Fibroblast of lung (primary cell): Measurements from ENCODE around the gene RBCK1. TPM values are rescaled to one million over a fixed set of nuclear protein-coding genes. Genes with fewer than 3 reads are reported as not detected.

Experiments
- DNase-seq, 2 donors: peaks; one replicate each; pipeline versions ENCODE4 v3.0.0 to v3.0.0-alpha.2; 2010; ENCODE audit warnings: low read depth in 2 of 2
- H2AFZ ChIP-seq: 2 replicates; pipeline ENCODE4 v1.5.1; 2012; ENCODE audit warnings: low read length, control low read depth, inconsistent platforms
- H3K27ac ChIP-seq: 2 replicates; pipeline ENCODE4 v1.5.1; 2011; ENCODE audit warnings: low read length, control low read depth; ENCODE audit not compliant: insufficient read depth
- H3K27me3 ChIP-seq: 2 replicates; pipeline ENCODE4 v1.5.1; 2011; ENCODE audit warnings: mild to moderate bottlenecking, low read length; ENCODE audit not compliant: control insufficient read depth, insufficient read depth
- H3K36me3 ChIP-seq: 2 replicates; pipeline ENCODE4 v1.5.1; 2011; ENCODE audit warnings: low read length; ENCODE audit not compliant: control insufficient read depth, insufficient read depth
- H3K4me1 ChIP-seq: 2 replicates; pipeline ENCODE4 v1.5.1; 2011; ENCODE audit warnings: low read length; ENCODE audit not compliant: control insufficient read depth, insufficient read depth; ENCODE audit errors: extremely low read depth
- H3K4me2 ChIP-seq: 2 replicates; pipeline ENCODE4 v1.5.1; 2011; ENCODE audit warnings: low read length, control low read depth; ENCODE audit not compliant: insufficient read depth; ENCODE audit errors: extremely low read depth
- H3K4me3 ChIP-seq, 4 experiments: fragments of 200-600 bp in 1 of 4; sonication (generic) in 1 of 4; replicated peaks in 1 of 4; 2 replicates each; pipeline ENCODE4 v1.5.1; 2011 to 2016; ENCODE audit warnings: low read length in 4 of 4, low read depth in 3 of 4, mild to moderate bottlenecking in 3 of 4, control low read depth in 2 of 4, inconsistent platforms in 1 of 4, mixed read lengths in 1 of 4; ENCODE audit not compliant: insufficient read depth in 1 of 4; ENCODE audit errors: control extremely low read depth in 1 of 4
- H3K79me2 ChIP-seq: 2 replicates; pipeline ENCODE4 v1.5.1; 2012; ENCODE audit warnings: mild to moderate bottlenecking, low read length, inconsistent platforms; ENCODE audit not compliant: control insufficient read depth, insufficient read depth
- H3K9ac ChIP-seq: 2 replicates; pipeline ENCODE4 v1.5.1; 2011; ENCODE audit warnings: mild to moderate bottlenecking, low read length, control low read depth; ENCODE audit not compliant: insufficient read depth
- H3K9me3 ChIP-seq: 2 replicates; pipeline ENCODE4 v1.5.1; 2012; ENCODE audit warnings: low read depth, low read length; ENCODE audit not compliant: control insufficient read depth, insufficient read depth
- H4K20me1 ChIP-seq: 2 replicates; pipeline ENCODE4 v1.5.1; 2011; ENCODE audit warnings: low read length; ENCODE audit not compliant: control insufficient read depth, insufficient read depth; ENCODE audit errors: extremely low read depth
- EZH2 ChIP-seq: IDR thresholded peaks from 2 replicates; pipeline ENCODE4 v1.5.1; 2012; ENCODE audit warnings: low read length, control low read depth, mild to moderate bottlenecking; ENCODE audit errors: missing control alignments
- polyA plus RNA-seq, 2 donors: library from polyadenylated mRNA; depleted of rRNA in 1 of 2; stranded (reverse) in 1 of 2; unstranded in 1 of 2; fragments of >200 nt; gene quantifications; 2 replicates each; pipeline ENCODE4 v1.2.1, GENCODE V29; 2011 to 2012; ENCODE audit warnings: missing spikeins in 1 of 2
- total RNA-seq: library from RNA; depleted of rRNA; stranded (reverse); fragments of >200 nt; gene quantifications from 2 replicates; pipeline ENCODE4 v1.2.1, GENCODE V29; 2014
- TF ChIP-seq, protein P1 (sequence below), 2 donors: IDR thresholded peaks in 1 of 2; conservative IDR thresholded peaks in 1 of 2; 1 replicate in 1 of 2; 2 replicates in 1 of 2; pipeline ENCODE4 v1.5.1; 2011 to 2012; ENCODE audit warnings: low read length in 2 of 2, control low read depth in 1 of 2, inconsistent platforms in 1 of 2, low read depth in 1 of 2, mild to moderate bottlenecking in 1 of 2

Gene RBCK1
- total and polyA plus RNA-seq, 2 donors (not counting 1 experiment from before 2014, with no cell fraction given), result 35.2 to 89.0 TPM

DNA sequence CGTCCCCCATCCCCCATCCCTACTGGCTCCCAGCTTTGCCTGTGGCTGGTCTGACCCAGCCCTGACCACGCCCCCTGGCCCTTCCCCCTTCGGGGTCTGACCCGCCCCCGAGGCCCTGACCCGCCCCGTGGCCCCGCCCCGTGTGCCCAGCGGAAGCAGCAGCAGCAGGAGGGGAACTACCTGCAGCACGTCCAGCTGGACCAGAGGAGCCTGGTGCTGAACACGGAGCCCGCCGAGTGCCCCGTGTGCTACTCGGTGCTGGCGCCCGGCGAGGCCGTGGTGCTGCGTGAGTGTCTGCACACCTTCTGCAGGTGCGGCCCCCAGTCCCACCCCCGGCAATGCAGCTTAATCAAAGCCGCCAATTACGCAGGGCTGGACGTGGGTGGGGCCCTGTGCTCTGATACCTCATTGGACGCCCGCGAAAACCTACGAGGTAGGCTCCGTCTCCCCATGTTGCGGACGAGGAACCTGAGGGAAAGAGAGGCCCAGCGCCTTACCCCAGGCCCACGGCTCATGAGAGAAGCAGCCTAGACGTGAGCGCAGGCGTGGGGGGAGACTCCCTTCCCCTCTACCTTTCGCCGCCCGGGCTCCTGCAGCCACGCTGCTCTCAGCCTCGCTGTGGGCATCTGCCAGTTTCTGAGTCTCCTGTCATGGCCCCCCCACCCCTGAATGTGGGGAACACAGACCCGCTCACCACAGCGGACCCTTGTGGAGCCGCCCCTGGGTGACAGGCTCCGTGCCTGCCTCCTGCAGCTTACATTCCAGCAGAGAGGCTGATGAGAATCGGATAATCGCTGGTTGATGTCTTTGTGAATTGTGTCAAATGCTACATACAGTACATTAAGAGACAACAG lies 12.8 kb downstream of the RBCK1 start:
- Histone ChIP-seq H3K4me1 (no peaks in the 10 kb centered on the region), H3K9me3 (no peaks in the 10 kb centered on the region), H3K27me3 (no peaks in the 10 kb centered on the region), H3K9ac (no peak overlapping the region), H3K4me3 (no peak overlapping the region), H3K79me2 (no peaks in the 10 kb centered on the region), H3K27ac (no peak overlapping the region), H3K36me3 (peaks cover 14% of the 10 kb centered on the region), H4K20me1 (no peaks in the 10 kb centered on the region), H2AFZ (no peak overlapping the region), H3K4me2 (no peak overlapping the region)
- DNase-seq, result no peak
- TF ChIP-seq, protein P1, sequence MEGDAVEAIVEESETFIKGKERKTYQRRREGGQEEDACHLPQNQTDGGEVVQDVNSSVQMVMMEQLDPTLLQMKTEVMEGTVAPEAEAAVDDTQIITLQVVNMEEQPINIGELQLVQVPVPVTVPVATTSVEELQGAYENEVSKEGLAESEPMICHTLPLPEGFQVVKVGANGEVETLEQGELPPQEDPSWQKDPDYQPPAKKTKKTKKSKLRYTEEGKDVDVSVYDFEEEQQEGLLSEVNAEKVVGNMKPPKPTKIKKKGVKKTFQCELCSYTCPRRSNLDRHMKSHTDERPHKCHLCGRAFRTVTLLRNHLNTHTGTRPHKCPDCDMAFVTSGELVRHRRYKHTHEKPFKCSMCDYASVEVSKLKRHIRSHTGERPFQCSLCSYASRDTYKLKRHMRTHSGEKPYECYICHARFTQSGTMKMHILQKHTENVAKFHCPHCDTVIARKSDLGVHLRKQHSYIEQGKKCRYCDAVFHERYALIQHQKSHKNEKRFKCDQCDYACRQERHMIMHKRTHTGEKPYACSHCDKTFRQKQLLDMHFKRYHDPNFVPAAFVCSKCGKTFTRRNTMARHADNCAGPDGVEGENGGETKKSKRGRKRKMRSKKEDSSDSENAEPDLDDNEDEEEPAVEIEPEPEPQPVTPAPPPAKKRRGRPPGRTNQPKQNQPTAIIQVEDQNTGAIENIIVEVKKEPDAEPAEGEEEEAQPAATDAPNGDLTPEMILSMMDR (conservative IDR thresholded peaks at IDR 0.05 in 1 of 2, IDR thresholded peaks at IDR 0.05 in 1 of 2; ENCODE audit: low read depth in 1 of 2, low read length in 2 of 2), result no peak
- TF ChIP-seq EZH2, result no peak

DNA sequence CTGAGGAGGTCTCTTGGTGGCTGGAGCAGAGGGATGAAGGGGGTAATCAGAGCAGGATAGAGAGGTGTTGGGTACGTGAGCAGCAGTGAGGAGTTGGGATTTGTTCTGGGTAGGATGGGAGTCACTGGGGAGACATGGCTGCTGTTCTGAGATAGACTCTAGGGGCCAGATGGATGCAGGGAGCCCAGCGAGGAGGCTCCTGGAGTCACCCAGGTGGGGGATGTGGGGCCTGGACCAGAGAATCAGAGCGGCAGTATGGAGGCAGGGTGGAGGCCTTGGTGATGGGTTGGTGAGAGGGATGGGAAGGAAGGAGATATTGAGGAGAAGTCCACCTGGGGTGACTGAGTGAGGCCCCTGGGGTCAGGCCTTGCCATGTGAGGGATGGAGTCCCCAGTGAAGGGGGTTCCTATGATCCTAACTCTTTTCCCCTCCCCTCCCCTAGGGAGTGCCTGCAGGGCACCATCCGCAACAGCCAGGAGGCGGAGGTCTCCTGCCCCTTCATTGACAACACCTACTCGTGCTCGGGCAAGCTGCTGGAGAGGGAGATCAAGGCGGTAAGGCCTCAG lies 13.7 kb downstream of the RBCK1 start:
- Histone ChIP-seq H2AFZ (no peak overlapping the region), H3K4me2 (no peak overlapping the region), H4K20me1 (no peaks in the 10 kb centered on the region), H3K27ac (no peak overlapping the region), H3K27me3 (no peaks in the 10 kb centered on the region), H3K4me3 (no peak overlapping the region), H3K36me3 (peaks cover 14% of the 10 kb centered on the region), H3K4me1 (no peaks in the 10 kb centered on the region), H3K79me2 (no peaks in the 10 kb centered on the region), H3K9me3 (no peaks in the 10 kb centered on the region), H3K9ac (no peak overlapping the region)
- TF ChIP-seq, protein P1 (conservative IDR thresholded peaks at IDR 0.05 in 1 of 2, IDR thresholded peaks at IDR 0.05 in 1 of 2; ENCODE audit: low read depth in 1 of 2, low read length in 2 of 2), result no peak
- no peak for TF ChIP-seq EZH2
- DNase-seq, result no peak

DNA sequence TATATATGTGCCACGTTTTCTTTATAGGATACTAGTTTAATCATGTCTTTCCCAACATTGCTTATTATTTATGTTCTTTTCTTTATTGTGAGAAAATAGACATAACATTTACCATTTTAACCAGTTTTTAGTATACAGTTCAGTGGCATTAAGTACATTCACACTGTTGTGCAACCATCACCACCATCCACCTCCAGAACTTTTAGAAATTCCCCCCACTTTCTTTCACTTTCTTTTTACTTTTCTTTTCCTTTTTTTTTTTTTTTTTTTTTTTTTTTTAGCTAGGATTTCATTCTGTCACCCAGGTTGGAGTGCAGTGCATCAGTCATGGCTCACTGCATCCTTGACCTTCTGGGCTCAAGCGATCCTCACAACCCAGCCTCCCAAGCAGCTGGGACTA lies 18.5 kb downstream of the RBCK1 start:
- Histone ChIP-seq H4K20me1 (no peaks in the 10 kb centered on the region), H2AFZ (no peak overlapping the region), H3K27me3 (no peaks in the 10 kb centered on the region), H3K4me2 (no peak overlapping the region), H3K9me3 (no peaks in the 10 kb centered on the region), H3K4me1 (no peaks in the 10 kb centered on the region), H3K9ac (no peak overlapping the region), H3K4me3 (no peak overlapping the region), H3K36me3 (peaks cover 9% of the 10 kb centered on the region), H3K79me2 (no peaks in the 10 kb centered on the region), H3K27ac (no peak overlapping the region)
- DNase-seq, result no peak
- TF ChIP-seq, protein P1 (conservative IDR thresholded peaks at IDR 0.05 in 1 of 2, IDR thresholded peaks at IDR 0.05 in 1 of 2; ENCODE audit: low read depth in 1 of 2, low read length in 2 of 2), result no peak
- TF ChIP-seq EZH2, result no peak
